AG10803 (cell line): Measurements from ENCODE around the gene ARHGAP22.
"Not testable (repeated sequence)": the region's sequence is repeated elsewhere in the genome, so short reads cannot be mapped to it uniquely, and the experiment has no call there.

ENCODE experiments used
- DNase-seq: peaks from one replicate; pipeline ENCODE4 v3.0.0; 2010; ENCODE audit warnings: low read depth
- H3K4me3 ChIP-seq: 2 replicates; pipeline ENCODE4 v1.5.1; 2011; ENCODE audit warnings: mild to moderate bottlenecking, low read length, control low read depth
- CTCF ChIP-seq: conservative IDR thresholded peaks from 2 replicates; pipeline ENCODE4 v1.5.1; 2011; ENCODE audit warnings: mild to moderate bottlenecking, low read length, control low read depth, inconsistent platforms

ARHGAP22 gene

GRCh38 chr10:48648172-48648942, 43.5 kb upstream of the ARHGAP22 start:
- H3K4me3 ChIP-seq, result no peak overlapping the region
- no peak for TF ChIP-seq CTCF
- no peak for DNase-seq

- not testable (repeated sequence) for H3K4me3 ChIP-seq
Observed at GRCh38 chr10:48647073-48647472, 42.2 kb upstream of the ARHGAP22 start.

GRCh38 chr10:48645600-48645999, 40.7 kb upstream of the ARHGAP22 start:
- no peak for TF ChIP-seq CTCF

More at GRCh38 chr10:48647073-48647472, 42.2 kb upstream of the ARHGAP22 start:
- DNase-seq, result not testable (repeated sequence)

GRCh38 chr10:48641099-48641690, 36.3 kb upstream of the ARHGAP22 start:
- H3K4me3 ChIP-seq, DNase-seq: not testable (repeated sequence)

More at GRCh38 chr10:48645600-48645999, 40.7 kb upstream of the ARHGAP22 start:
- DNase-seq, result no peak
- H3K4me3 ChIP-seq, result no peak overlapping the region

- no peak for TF ChIP-seq CTCF
- H3K4me3 ChIP-seq, result no peak overlapping the region
- DNase-seq, result no peak
Observed at GRCh38 chr10:48640326-48640725, 35.5 kb upstream of the ARHGAP22 start.

GRCh38 chr10:48639632-48640031, 34.8 kb upstream of the ARHGAP22 start:
- no peak for TF ChIP-seq CTCF
- no peak overlapping the region for H3K4me3 ChIP-seq
- no peak for DNase-seq

GRCh38 chr10:48638739-48639527, 34.1 kb upstream of the ARHGAP22 start:
- H3K4me3 ChIP-seq, result no peak overlapping the region
- DNase-seq, result no peak
- no peak for TF ChIP-seq CTCF

GRCh38 chr10:48638158-48638557, 33.3 kb upstream of the ARHGAP22 start:
- H3K4me3 ChIP-seq, result no peak overlapping the region
- no peak for DNase-seq
- no peak for TF ChIP-seq CTCF
